HPDE6-E6E7 (cell line): Measurements from ENCODE around the gene GLTP.
"Not testable (repeated sequence)": the region's sequence is repeated elsewhere in the genome, so short reads cannot be mapped to it uniquely, and the experiment has no call there.

Experiments used
- DNase-seq: peaks from one replicate; pipeline ENCODE4 v3.0.0; 2011; ENCODE audit warnings: missing footprints; ENCODE audit errors: extremely low spot score

Gene GLTP

DNA sequence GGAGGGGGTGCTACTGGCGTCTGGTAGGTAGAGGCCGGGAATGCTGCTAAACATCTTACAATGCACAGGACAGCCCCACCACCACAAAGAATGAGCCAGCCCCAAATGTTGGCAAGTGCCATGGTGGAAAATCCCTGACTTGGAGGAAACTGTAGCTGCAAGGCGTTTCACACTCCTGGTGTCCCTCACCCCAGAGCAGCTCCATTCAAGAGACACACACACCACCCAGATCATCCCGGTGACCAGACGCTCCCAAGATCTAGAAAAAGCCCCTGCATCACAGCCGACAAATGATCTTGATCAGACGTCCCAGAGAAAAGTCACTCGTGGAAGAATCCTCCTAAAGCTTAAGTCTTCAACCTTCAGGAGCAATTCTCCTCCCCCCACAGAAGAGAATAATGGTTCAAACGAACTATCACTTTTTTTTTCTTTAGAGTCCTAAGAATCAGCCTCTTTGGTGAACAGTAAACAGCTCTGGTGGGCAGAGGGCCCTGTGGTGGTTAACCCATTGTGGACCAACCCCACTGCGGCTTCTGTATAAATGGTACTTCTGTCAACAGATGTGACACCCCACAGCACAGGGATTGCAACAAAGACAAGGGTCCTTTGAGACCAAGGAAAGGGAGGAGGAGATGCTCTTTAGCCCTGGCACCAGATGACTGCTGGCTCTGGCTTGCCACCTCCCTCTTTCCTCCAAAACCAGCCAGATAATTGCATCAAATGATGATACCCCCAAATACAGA is 2.7 kb downstream of the GLTP start:
- DNase-seq, result no peak

- no peak for DNase-seq
These were observed 3.9 kb downstream of the GLTP start for GRCh38 chr12:109876406-109876805.

DNA sequence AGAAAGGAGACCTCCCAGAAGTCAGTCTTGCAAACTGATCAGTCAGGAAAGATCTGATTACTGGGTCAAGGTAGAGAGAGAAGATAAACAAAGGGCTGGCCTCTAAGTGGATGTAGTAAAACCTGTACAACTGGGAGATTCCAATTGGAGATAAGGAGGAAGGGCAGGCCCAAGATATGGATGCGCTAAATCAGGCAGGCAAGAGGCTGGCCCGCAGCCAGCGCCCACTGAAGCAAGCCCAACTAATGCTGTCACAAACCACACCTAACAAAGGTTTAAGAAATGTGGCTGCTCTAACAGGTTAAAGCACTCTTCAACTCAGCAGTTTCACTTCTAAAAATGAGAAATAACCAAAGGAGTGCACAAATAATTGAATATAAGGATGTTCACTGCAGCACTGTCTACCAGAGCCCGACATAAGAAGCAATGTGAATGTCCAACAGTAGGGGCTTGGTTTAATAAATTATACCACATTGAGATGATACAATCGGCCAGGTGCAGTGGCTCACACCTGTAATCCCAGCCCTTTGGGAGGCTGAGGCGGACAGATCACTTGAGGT is 4.7 kb downstream of the GLTP start:
- no peak for DNase-seq

DNA sequence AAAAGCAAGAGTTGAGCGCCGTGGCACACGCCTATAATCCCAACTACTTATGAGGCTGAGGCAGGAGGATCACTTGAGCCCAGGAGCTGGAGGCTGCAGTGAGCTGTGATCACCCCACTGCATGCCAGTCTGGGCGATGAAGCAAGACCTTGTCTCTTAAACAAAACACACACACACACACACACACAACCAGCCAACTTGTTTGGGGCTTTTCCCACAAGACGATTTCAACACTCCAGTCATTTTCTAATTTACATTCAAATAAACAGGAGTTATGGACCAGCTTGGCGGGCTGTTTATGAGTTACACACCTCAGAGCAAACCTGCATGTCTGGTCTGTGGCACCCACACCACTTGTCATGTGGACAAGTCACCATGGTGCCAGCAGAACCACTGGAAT is 6.7 kb downstream of the GLTP start:
- DNase-seq, result no peak

DNA sequence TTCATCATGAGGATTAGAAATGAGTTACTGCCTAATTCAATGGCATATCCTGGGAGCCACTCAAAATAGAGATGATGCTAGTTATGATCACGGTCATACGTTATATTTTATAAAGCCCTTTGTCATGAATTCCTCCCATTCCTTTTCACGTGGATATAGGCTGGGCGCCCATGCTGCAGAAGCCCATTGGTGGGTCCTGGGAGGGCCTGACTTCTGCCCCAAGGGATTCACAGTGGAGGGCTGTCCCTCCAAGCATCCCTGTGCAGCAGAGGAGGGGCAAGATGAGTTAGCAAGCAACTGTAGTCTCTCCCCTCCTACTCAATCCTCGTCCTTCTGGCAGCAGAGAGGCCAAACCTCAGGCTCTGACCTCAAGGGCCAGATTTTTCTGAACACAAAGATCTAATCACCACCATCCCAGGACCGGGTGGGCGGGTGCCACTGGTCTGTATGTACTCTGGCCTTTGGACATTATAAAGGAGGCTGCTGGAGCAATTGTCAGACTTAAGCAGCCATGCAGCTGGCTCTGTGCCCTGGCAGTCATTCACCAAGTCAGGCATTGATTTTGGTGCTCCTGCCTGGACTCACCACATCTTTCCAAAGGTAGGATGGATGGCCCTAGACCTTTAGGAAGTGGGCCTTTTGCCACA is 8.6 kb downstream of the GLTP start:
- DNase-seq, result no peak

DNA sequence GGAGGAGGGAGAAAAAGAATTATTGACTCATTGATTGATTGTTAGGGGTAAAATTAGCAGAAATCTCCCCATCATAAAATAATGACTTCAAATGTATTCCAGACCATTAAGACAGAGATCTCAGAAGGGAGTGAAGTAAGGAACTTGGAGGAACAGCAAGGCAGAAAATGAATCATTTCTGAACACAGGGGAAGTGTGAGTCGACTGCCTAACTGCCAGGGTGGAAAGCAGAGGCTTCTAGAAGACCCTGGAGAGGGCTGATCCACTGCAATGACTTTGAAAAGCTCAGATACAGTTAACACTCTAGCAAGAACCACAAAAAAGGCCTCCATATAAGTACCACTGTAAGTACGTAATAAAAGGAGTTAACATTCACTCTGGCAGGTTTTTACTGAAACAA is 9.7 kb downstream of the GLTP start:
- DNase-seq, result no peak

DNA sequence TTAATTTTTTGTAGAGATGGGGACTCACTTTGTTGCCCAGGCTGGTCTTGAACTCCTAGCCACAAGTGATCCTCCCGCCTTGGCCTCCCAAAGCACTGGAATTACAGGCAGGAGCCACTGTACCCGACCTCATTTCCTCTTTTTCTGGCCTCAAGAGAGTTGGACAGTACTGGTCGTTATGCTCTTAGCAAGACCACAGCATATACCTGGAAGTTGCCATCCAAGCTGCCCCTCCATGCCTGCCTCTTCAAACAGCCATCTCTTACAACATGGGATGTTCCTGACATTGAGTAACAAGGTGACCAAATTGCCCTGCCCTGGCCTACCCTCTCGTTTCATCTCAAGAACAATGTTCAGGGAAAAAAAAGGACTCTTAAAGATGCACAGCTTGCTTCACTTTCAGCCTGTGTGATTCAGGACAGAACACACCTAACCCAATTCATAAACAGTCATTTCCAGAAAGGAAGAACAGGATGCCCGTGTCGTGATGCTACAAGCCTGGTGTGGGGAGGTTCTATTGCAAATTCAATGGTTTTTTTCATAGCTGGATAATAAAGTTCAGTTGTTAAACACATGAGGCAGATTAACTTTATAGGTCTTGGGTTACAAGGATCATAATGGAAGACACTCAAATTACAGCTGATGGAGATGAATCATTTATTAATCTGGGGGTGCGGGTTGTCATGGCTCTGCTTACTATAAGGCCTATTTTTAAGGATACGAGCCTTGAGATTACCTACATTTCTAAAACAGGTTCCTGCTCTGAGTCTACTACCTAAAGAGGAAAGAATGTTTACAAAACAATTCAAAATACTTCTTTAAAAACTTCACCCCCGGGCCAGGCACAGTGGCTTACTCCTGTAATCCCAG is 11.9 kb downstream of the GLTP start:
- DNase-seq, result no peak

DNA sequence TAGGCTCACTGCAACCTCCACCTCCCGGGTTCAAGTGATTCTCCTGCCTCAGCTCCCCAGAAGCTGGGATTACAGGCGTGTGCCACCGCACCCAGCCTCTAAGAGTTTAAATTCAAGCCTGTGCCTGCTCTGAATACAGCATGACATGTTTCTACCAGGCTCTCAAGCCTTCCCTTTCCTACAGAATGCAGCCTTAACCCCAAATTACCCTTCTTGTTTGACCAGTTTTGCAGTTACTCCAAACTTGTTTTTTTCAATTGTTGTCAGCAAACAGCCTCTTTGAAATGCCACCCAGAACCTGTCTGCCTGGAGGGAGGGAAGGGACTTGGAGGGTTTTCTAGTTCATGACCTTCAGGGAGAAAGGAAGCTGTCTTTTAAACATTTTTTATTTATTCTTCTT is 15.4 kb downstream of the GLTP start:
- DNase-seq, result peak; percentile 82

DNA sequence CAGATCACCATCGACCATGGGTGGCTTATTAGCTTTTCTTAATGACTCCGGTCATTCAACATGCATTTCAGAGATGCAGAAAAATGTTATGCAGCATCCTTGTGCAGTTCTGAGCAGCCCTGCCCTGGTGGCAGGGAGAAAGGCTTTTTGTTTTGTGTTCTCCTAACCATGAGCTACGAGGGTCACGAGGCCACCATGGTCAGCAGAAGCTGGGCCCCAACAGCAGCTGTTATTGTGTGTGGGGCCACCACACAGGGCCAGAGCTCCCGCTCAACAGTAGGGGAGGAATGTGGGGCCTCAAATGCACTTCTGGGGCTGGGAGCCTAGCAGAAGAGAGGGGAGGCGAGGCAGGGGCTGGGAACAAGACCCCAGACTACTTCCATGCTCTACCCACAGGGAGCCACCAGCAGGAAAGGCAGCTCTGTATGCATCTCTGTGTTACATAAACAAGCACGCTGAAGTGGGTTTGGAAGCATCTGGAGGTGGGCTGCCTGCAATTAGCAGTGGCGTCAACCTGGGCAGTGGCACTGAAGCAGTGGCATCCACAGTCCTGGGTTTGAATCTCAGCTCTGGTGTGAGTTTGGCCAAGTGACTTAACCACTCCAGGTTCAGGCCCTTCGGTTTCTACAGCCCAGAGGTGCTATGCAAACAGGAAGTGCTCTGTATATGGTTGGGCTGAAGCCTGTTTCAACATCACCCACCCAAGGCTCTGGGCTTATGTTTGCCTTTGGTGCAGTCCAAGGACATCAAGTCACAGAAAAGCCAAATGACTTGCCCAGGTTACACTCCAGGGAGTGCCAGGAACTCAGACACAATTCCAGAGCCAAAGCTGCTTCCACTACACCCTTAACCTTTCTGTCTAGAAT is 16.3 kb downstream of the GLTP start:
- DNase-seq, result no peak

- not testable (repeated sequence) for DNase-seq
These were observed 17.9 kb downstream of the GLTP start for GRCh38 chr12:109862491-109862890.

DNA sequence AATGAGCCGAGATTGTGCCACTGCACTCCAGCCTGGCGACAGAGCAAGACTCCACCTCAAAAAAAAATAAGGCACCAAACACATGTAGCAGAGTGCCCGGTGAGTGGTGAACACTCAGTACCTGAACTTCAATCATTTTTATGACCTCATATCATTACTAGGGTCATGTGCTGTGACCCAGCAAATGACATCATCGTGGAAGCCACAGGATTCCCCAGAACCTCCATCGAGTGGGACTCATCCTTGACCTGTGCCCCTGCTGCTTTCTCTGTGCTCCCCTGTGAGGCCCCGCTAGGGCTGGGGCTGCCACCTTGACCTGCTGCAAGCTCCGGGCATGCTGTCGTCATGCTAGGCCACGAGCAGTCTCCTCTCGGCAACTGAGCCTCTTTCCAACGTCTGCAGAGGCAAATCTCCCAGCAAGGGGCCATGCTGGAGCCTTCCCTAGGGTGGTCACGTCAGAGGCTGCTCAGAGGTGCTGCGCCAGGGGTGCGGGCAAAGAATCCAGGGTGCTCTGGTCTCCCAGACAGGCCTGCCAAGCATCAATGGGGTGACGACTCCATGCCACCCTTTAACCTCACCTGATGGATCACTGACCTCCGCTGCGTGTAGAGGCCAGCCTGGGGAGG is 18.5 kb downstream of the GLTP start:
- DNase-seq, result no peak

DNA sequence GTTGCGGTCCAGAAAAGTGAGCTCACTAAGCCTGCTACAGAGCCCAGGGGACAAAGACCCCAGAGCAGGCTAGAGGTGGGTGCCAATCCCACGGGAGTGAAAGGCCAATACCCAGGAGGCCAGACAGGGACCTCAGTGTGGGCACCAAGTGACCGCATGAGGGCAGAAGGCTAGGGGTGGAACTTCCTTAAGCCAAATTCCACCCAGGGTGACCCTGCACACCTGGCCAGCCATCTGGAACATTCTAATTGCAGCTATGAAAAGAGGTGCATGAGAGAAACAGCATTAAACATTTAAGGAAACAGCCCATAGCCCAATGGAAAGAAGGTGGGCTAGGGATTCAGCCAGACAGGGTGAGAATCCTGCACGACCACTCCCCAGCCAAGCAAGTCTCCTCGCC is 19.4 kb downstream of the GLTP start:
- no peak for DNase-seq

GRCh38 chr12:109858764-109859163 is 21.6 kb downstream of the GLTP start:
- no peak for DNase-seq

GRCh38 chr12:109857715-109858114 is 22.6 kb downstream of the GLTP start:
- no peak for DNase-seq

GRCh38 chr12:109855377-109855776 is 25.0 kb downstream of the GLTP start:
- DNase-seq, result no peak

- DNase-seq, result not testable (repeated sequence)
These were observed 29.8 kb downstream of the GLTP start for GRCh38 chr12:109850518-109850917.

GRCh38 chr12:109847142-109847735 is 33.1 kb downstream of the GLTP start:
- no peak for DNase-seq

GRCh38 chr12:109845824-109846205 is 34.5 kb downstream of the GLTP start:
- DNase-seq, result no peak

DNA sequence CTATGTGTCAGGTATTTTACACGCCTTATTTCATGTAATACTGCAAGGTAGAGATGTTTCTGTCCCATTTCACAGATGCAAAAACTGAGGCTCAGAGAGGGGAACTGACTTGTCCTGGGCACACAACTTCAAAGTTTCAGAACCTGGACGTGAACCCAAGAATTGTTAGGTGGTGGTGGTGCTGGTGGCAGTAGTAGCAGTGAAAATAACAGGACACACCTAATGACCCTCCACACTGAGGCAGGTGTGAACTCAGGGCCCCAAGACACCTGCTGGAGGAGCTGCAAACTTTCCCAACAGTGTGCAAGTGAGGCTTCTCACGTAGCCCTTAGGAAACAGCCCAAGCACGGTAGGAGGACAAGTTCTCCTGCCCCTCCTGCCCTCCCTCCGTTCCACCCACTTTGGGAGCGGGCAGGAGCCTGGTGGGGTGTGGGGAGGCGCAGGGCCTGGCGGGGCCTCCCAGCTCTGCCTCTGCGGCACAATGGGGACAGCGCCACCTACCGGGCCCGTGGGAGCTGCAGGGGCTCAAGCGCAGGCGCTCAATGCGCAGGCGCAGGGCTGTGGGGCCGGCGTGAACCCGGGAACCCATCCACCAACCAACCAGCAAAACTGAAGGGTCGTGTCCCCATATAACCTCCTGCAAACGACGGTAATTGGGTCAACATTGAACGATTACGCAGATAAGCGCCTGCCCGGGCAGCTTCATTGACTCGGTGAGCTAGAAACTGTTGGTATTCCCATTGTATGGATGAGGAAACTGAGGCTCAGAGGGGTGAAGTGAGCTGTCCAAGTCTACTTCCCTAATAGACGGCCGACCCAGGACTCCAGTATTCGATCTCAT is 35.1 kb downstream of the GLTP start:
- peak; percentile 82 for DNase-seq

GRCh38 chr12:109844091-109844490 is 36.2 kb downstream of the GLTP start:
- no peak for DNase-seq
